Spleen (tissue), 7 donors: ENCODE results near the gene SERINC1.

Source experiments
- CTCF ChIP-seq, 11 experiments: fragments of 200-600 bp in 7 of 11; fragments of 450-650 bp in 4 of 11; sonication (generic) in 4 of 11; IDR thresholded peaks in 8 of 11; conservative IDR thresholded peaks in 3 of 11; 1 replicate in 7 of 11; 2 replicates in 4 of 11; pipeline versions ENCODE4 v1.4.0 to v1.8.0; 2016 to 2021; ENCODE audit warnings: antibody characterized with exemption in 11 of 11, inconsistent platforms in 4 of 11, mild to moderate bottlenecking in 1 of 11
- POLR2A ChIP-seq, 3 donors: fragments of 450-650 bp; IDR thresholded peaks; one replicate each; pipeline ENCODE4 v1.5.1; 2017; ENCODE audit warnings: antibody characterized with exemption in 3 of 3, mild to moderate bottlenecking in 1 of 3
- donor health status: DM: no; HTN: no; CAD: no; lungs with moderate emphysema.
- donor health status: DM: no; HTN: no; CAD: no.
- donor health status: DM: no; HTN: no; CAD: no.

GRCh38 chr6:122454673-122455072, 16.9 kb downstream of the SERINC1 start:
- no peak for TF ChIP-seq POLR2A (IDR thresholded peaks at IDR 0.05)
- no peak for TF ChIP-seq CTCF (IDR thresholded peaks at IDR 0.05 in 8 of 11, conservative IDR thresholded peaks at IDR 0.05 in 3 of 11)
